LNCAP (cell line): Measurements from ENCODE around the gene ZNF385B.

ENCODE experiments used
- TF ChIP-seq, protein P1 (sequence below): fragments of 450-650 bp; IDR thresholded peaks from 2 replicates; pipeline ENCODE4 v1.5.1; 2017; ENCODE audit warnings: mild to moderate bottlenecking

The ZNF385B gene

DNA sequence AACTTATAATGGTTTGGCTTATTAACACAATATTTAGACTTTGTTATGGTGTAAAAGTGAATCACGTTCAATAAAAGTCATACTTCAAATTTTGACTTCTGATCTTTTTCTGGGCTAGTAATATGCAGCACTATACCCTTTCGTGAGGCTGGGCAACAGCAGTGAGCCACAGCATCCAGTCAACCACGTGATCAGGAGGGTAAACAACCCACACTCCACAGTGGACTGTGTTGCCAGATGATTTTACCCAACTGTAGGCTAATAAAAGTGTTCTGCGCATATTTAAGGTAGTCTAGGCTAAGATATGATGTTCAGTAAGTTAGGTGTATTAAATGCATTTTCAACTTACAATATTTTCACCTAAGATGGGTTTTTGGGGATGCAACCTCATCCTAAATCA is 148.6 kb downstream of the ZNF385B start:
- TF ChIP-seq, protein P1, sequence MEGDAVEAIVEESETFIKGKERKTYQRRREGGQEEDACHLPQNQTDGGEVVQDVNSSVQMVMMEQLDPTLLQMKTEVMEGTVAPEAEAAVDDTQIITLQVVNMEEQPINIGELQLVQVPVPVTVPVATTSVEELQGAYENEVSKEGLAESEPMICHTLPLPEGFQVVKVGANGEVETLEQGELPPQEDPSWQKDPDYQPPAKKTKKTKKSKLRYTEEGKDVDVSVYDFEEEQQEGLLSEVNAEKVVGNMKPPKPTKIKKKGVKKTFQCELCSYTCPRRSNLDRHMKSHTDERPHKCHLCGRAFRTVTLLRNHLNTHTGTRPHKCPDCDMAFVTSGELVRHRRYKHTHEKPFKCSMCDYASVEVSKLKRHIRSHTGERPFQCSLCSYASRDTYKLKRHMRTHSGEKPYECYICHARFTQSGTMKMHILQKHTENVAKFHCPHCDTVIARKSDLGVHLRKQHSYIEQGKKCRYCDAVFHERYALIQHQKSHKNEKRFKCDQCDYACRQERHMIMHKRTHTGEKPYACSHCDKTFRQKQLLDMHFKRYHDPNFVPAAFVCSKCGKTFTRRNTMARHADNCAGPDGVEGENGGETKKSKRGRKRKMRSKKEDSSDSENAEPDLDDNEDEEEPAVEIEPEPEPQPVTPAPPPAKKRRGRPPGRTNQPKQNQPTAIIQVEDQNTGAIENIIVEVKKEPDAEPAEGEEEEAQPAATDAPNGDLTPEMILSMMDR, result no peak

DNA sequence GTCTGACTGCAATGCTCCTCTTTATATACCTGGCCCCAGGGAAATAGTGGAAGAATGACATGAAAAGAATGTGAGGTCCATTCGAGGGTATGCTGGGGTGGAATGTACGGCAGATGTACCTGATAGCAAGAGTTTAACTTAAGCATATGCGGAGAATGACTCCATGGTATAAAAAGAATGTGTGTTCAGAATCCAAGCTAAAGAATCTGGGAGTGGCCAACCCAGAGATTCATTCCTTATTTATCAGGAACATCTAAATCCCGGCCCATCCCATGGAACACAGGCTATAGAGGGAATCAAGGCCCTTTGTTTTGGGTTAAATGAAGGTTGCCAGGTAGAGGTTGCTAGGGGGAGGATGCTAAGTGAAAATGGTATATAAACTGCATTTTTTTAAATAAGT is 150.0 kb downstream of the ZNF385B start:
- TF ChIP-seq, protein P1, result no peak

DNA sequence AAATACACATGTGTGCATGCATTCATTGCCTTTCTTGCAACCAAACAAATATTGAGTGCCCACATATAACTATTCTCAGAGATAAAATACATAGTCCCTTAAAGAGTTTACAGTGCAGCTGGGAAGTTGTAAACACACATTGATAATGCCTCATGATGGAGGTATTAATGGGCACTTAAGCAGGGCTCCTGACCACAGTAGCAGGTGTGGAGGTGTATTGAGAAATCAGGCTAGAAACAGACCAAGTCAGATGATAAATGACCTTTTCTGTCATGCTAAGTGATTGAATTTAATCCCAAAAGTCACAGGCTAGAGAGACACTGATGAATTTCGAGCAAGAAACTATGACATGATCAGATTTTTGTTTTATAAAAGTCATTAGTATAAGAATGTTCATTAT is 157.7 kb downstream of the ZNF385B start:
- TF ChIP-seq, protein P1, result no peak

DNA sequence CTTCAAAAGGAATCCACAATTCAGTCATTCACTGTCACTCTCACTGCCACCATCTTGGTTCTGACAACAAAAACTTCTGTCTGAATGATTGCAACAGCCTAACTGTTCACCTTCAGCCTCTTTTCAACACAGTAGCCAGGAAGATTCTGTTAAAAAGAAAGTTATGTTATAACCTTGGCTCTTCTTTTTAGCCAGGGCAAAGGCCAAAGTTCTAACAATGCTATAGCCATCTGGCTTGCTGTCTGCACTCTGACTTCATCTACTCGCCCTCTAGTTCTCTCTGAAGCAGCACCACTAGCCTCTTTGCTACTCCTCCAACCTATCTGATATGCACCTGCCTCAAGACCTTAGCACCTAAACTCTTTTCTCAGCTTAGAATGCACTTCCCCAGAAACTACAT is 158.5 kb downstream of the ZNF385B start:
- TF ChIP-seq, protein P1, result no peak

DNA sequence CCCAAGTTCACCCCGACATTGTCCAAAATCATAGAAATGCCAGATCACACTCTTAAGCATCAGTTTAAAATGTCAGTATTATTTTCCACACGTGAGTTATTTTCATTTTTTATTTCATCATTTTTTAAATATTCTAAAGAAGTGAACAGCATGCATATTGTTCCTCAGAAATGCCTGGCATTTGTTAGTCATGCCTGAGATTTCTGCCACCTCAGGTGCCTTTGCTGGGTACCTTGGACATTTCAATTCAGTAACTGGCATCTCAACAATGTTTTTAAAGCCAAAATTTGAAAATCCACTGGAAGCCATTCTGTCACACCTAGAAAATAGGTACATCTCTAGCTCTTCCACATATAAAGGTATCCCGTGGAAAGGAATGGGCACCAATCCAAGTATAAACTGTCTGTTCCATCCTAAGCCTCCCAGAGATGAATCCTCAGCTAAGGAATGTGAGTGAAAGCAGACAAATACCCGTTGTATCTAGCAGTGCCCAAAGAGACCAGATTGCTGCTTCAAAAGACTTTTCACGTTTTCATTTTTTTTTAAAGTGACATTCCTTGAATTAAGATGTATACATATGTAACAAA is 159.8 kb downstream of the ZNF385B start:
- TF ChIP-seq, protein P1, result no peak

DNA sequence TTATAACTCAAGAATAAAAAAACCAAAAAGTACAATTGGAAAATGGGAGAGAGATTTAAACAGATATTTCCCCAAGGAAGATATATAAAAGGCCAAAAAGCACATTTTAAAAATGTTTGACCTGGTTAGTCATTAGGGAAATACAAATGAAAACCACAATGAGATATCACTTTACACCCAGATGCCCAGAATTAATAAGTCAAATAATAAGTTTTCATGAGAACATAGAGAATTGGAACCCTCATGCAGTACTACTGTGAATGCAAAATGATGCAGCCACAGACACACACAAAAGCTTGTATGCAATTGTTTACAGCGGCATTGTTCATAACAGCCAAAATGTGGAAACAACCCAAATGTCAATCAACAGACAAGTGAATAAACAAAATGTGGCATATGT is 165.9 kb downstream of the ZNF385B start:
- TF ChIP-seq, protein P1, result no peak

DNA sequence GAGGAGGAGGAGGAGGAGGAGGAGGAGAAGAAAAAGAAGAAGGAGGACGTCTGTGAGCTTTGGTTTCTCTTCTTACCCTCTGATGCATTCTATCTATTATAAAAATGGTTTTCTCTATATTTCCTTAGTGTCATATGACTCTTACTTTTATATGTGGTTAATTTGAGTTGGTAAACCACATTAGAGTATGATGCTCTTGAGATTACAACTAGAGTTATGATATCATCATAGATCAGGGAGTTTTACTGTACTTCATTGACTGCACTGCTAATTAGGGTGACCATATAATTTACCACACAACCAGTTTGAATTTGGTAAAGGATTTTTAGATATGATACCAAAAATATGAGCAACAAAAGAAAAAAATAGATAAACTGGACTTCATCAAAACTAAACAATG is 166.4 kb downstream of the ZNF385B start:
- TF ChIP-seq, protein P1, result no peak

DNA sequence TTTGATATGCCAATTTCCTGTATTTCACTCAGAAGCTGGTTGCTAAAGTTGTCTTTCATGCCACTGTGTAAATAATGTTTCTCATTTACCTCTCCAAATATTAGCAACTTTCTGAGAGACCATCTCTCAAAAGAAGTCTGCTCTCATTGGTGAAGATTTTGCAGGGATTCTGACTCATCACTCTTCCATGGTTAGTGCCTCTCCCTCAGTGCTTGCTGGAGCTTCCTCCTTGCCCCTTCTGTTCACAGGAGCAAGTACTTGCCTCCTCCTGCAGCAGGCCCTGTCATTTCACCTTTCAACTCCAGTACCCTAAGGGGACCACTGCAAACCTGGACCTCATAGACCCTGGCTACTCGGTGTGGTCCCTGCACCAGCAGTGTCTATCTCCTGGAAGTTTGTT is 168.8 kb downstream of the ZNF385B start:
- TF ChIP-seq, protein P1, result no peak
